H1 (cell line): ENCODE data around the gene RBM15. TPM values are rescaled to one million over a fixed set of nuclear protein-coding genes. Genes with fewer than 3 reads are reported as not detected.

Experiments
- CTCF ChIA-PET: fragments of 300-600 bp; sonication (Branson Sonifier 250); formaldehyde crosslinking; loops from one replicate; lab custom pipeline; 2021; ENCODE audit not compliant: partially characterized antibody; lab: Charles Lee
- POLR2A ChIA-PET: fragments of 300-600 bp; sonication (Branson Sonifier 250); formaldehyde crosslinking; loops from one replicate; lab custom pipeline; 2021; ENCODE audit warnings: inconsistent platforms; ENCODE audit not compliant: partially characterized antibody; lab: Charles Lee
- DNase-seq, 2 experiments: peaks; one replicate each; pipeline versions ENCODE4 v3.0.0 to v3.0.0-alpha.2; 2010 to 2022; ENCODE audit warnings: low spot score in 2 of 2, low read depth in 1 of 2, mixed read lengths in 1 of 2
- FAIRE-seq: peaks from 2 replicates; lab custom pipeline; 2011; peaks lifted over from hg19 to GRCh38; lab: Jason Lieb, UNC
- H2AFZ ChIP-seq: 2 replicates; pipeline ENCODE4 v1.8.1; 2012; ENCODE audit warnings: low read length, inconsistent platforms
- H2AK5ac ChIP-seq: 2 replicates; pipeline ENCODE4 v1.6.1; 2013; ENCODE audit warnings: low read depth, low read length
- H2BK120ac ChIP-seq: replicated peaks from 2 replicates; pipeline ENCODE3; 2013; ENCODE audit warnings: low read depth, low read length, inconsistent platforms
- H2BK12ac ChIP-seq: 2 replicates; pipeline ENCODE4 v1.6.1; 2013; ENCODE audit warnings: low read depth, low read length
- H2BK15ac ChIP-seq: 2 replicates; pipeline ENCODE4 v1.6.1; 2013; ENCODE audit warnings: low read length
- H2BK20ac ChIP-seq: 2 replicates; pipeline ENCODE4 v1.6.1; 2013; ENCODE audit warnings: low read length
- H2BK5ac ChIP-seq: 2 replicates; pipeline ENCODE4 v1.6.1; 2013; ENCODE audit warnings: low read depth, low read length
- H3K14ac ChIP-seq: 2 replicates; pipeline ENCODE4 v1.6.1; 2013; ENCODE audit warnings: inconsistent platforms; ENCODE audit not compliant: insufficient read length
- H3K18ac ChIP-seq: 2 replicates; pipeline ENCODE4 v1.6.1; 2013; ENCODE audit warnings: low read length; ENCODE audit errors: extremely low read depth
- H3K23ac ChIP-seq: 2 replicates; pipeline ENCODE4 v1.6.1; 2013; ENCODE audit warnings: inconsistent platforms; ENCODE audit not compliant: insufficient read length
- H3K23me2 ChIP-seq: 2 replicates; pipeline ENCODE4 v1.6.1; 2013; ENCODE audit warnings: low read depth, low read length
- H3K27ac ChIP-seq: 2 replicates; pipeline ENCODE4 v1.6.1; 2011; ENCODE audit warnings: low read depth, low read length, inconsistent platforms
- H3K27me3 ChIP-seq, 4 experiments: replicated peaks in 1 of 4; 1 replicate in 1 of 4; 2 replicates in 3 of 4; pipeline versions ENCODE4 v1.6.1 to v1.8.1; 2011 to 2013; ENCODE audit warnings: low read length in 3 of 4, mild to moderate bottlenecking in 3 of 4, inconsistent platforms in 2 of 4, mixed read lengths in 2 of 4, moderate library complexity in 1 of 4; ENCODE audit not compliant: control insufficient read depth in 3 of 4, insufficient read depth in 3 of 4; ENCODE audit errors: extremely low read depth in 1 of 4
- H3K36me3 ChIP-seq, 4 experiments: 2 replicates each; pipeline versions ENCODE4 v1.6.1 to v1.8.1; 2011 to 2013; ENCODE audit warnings: mild to moderate bottlenecking in 4 of 4, low read length in 3 of 4, moderate library complexity in 2 of 4, control low read depth in 1 of 4, inconsistent platforms in 1 of 4; ENCODE audit not compliant: insufficient read depth in 4 of 4, control insufficient read depth in 2 of 4
- H3K4ac ChIP-seq: replicated peaks from 2 replicates; pipeline ENCODE3; 2013; ENCODE audit warnings: low read length, low read depth, mixed read lengths, inconsistent platforms; ENCODE audit not compliant: insufficient read length
- H3K4me1 ChIP-seq, 4 experiments: replicated peaks in 1 of 4; 1 replicate in 1 of 4; 2 replicates in 3 of 4; pipeline versions ENCODE4 v1.6.1 to v1.8.1; 2011 to 2013; ENCODE audit warnings: low read length in 3 of 4, inconsistent platforms in 2 of 4, mixed read lengths in 1 of 4; ENCODE audit not compliant: insufficient read depth in 4 of 4, control insufficient read depth in 3 of 4
- H3K4me2 ChIP-seq, 2 experiments: 2 replicates each; pipeline versions ENCODE4 v1.6.1 to v1.8.1; 2011 to 2013; ENCODE audit warnings: low read depth in 2 of 2, low read length in 2 of 2, control low read depth in 1 of 2, inconsistent platforms in 1 of 2, mild to moderate bottlenecking in 1 of 2; ENCODE audit not compliant: insufficient read depth in 1 of 2
- H3K4me3 ChIP-seq, 4 experiments: fragments of 200-600, 300-600 bp in 1 of 4; sonication (generic), shearing (Covaris generic), sonication (Bioruptor Twin) in 1 of 4; 2 replicates each; pipeline versions ENCODE4 v1.5.1 to v1.8.1; 2011 to 2016; ENCODE audit warnings: low read length in 4 of 4, low read depth in 3 of 4, control low read depth in 2 of 4, inconsistent platforms in 2 of 4, mild to moderate bottlenecking in 2 of 4, mixed read lengths in 1 of 4, moderate library complexity in 1 of 4; ENCODE audit not compliant: insufficient read depth in 2 of 4; ENCODE audit errors: extremely low read depth in 1 of 4
- H3K56ac ChIP-seq: replicated peaks from 2 replicates; pipeline ENCODE3; 2013; ENCODE audit warnings: low read depth, mild to moderate bottlenecking, mixed read lengths, low read length, inconsistent platforms; ENCODE audit not compliant: insufficient read length
- H3K79me1 ChIP-seq: 2 replicates; pipeline ENCODE4 v1.6.1; 2013; ENCODE audit warnings: low read depth, low read length, control low read depth
- H3K79me2 ChIP-seq, 2 experiments: 2 replicates each; pipeline versions ENCODE4 v1.6.1 to v1.8.1; 2012 to 2013; ENCODE audit warnings: low read length in 2 of 2, mild to moderate bottlenecking in 2 of 2, inconsistent platforms in 1 of 2; ENCODE audit not compliant: insufficient read depth in 2 of 2, control insufficient read depth in 1 of 2
- H3K9ac ChIP-seq, 4 experiments: replicated peaks in 1 of 4; 1 replicate in 1 of 4; 2 replicates in 3 of 4; pipeline versions ENCODE4 v1.6.1 to v1.8.1; 2011 to 2013; ENCODE audit warnings: low read depth in 3 of 4, low read length in 3 of 4, control low read depth in 2 of 4, mild to moderate bottlenecking in 2 of 4, moderate library complexity in 2 of 4, inconsistent platforms in 1 of 4; ENCODE audit errors: extremely low read depth in 1 of 4
- H3K9me3 ChIP-seq, 2 experiments: 2 replicates each; pipeline versions ENCODE4 v1.6.1 to v1.8.1; 2012 to 2013; ENCODE audit warnings: mild to moderate bottlenecking in 2 of 2, moderate library complexity in 2 of 2, control low read depth in 1 of 2, inconsistent platforms in 1 of 2, low read depth in 1 of 2, low read length in 1 of 2, mixed read lengths in 1 of 2; ENCODE audit not compliant: insufficient read depth in 2 of 2
- H4K20me1 ChIP-seq, 2 experiments: replicated peaks in 1 of 2; 2 replicates each; pipeline versions ENCODE3 to v1.8.1; 2011 to 2013; ENCODE audit warnings: inconsistent platforms in 2 of 2, low read length in 2 of 2, mild to moderate bottlenecking in 1 of 2; ENCODE audit not compliant: insufficient read depth in 2 of 2, control insufficient read depth in 1 of 2
- H4K5ac ChIP-seq: 2 replicates; pipeline ENCODE4 v1.6.1; 2013; ENCODE audit warnings: low read length, low read depth, mixed read lengths, inconsistent platforms; ENCODE audit not compliant: insufficient read length
- H4K8ac ChIP-seq: 2 replicates; pipeline ENCODE4 v1.8.0; 2013; ENCODE audit warnings: mild to moderate bottlenecking, moderate library complexity, low read length, inconsistent platforms; ENCODE audit not compliant: insufficient read depth; ENCODE audit errors: extremely low read depth
- H4K91ac ChIP-seq: replicated peaks from 2 replicates; pipeline ENCODE3; 2013; ENCODE audit warnings: low read length, mixed read lengths, inconsistent platforms; ENCODE audit not compliant: insufficient read length
- CBX5 ChIP-seq: fragments of 300-800, 300-1000 bp; sonication (generic); IDR thresholded peaks from 2 replicates; pipeline ENCODE4 v1.7.1; 2016; ENCODE audit warnings: antibody characterized with exemption, low read length, low read depth
- CEBPB ChIP-seq: IDR thresholded peaks from 2 replicates; pipeline ENCODE4 v1.6.1; 2012; ENCODE audit warnings: low read depth, low read length
- JUND ChIP-seq: IDR thresholded peaks from 2 replicates; pipeline ENCODE4 v1.6.1; 2011; ENCODE audit warnings: mild to moderate bottlenecking, improper control_type of control experiment, low read length
- KDM1A ChIP-seq: fragments of 200-600, 300-600 bp; sonication (generic); IDR thresholded peaks from 2 replicates; pipeline ENCODE4 v1.7.1; 2016; ENCODE audit warnings: mild to moderate bottlenecking, low read length, borderline replicate concordance
- NRF1 ChIP-seq: IDR thresholded peaks from 2 replicates; pipeline ENCODE4 v1.6.1; 2011; ENCODE audit warnings: mild to moderate bottlenecking, low read depth, low read length, improper control_type of control experiment
- SIX5 ChIP-seq: IDR thresholded peaks from 2 replicates; pipeline ENCODE4 v1.6.1; 2011; ENCODE audit warnings: mild to moderate bottlenecking, low read depth, low read length
- SP1 ChIP-seq: IDR thresholded peaks from 2 replicates; pipeline ENCODE4 v1.6.1; 2011; ENCODE audit warnings: low read depth, low read length
- ZNF274 ChIP-seq: IDR thresholded peaks from 2 replicates; pipeline ENCODE4 v1.7.0; 2012; ENCODE audit warnings: low read length, borderline replicate concordance; ENCODE audit errors: extremely low read depth
- WGBS, 2 experiments: shearing (Covaris generic) in 1 of 2; methylation state at CpG; one replicate each; pipeline versions ENCODE4 v1.1.6 to v1.1.7; 2013 to 2015; ENCODE audit warnings: low lambda C conversion rate in 2 of 2, mixed read lengths in 2 of 2, inconsistent platforms in 1 of 2, low coverage in 1 of 2, missing lambda C conversion rate in 1 of 2; ENCODE audit not compliant: insufficient replicate concordance in 2 of 2, insufficient coverage in 1 of 2, insufficient read length in 1 of 2; ENCODE audit errors: extremely low coverage in 1 of 2, missing lambda C conversion rate in 1 of 2; 5-methylcytosine and 5-hydroxymethylcytosine counted together
- polyA plus RNA-seq, 7 experiments: library from polyadenylated mRNA; depleted of rRNA in 3 of 7; stranded (reverse) in 5 of 7; unstranded in 2 of 7; fragments of >200 nt in 5 of 7; fragments of 200-250 nt in 2 of 7; gene quantifications; 1 replicate in 5 of 7; 2 replicates in 1 of 7; 4 replicates in 1 of 7; pipeline versions ENCODE4 v1.2.1 to v1.2.3, GENCODE V29; 2011 to 2013; ENCODE audit warnings: missing spikeins in 2 of 7, mixed read lengths in 2 of 7
- total RNA-seq: library from RNA; stranded (reverse); fragmentation: NEBNext Ultra II Directional; extraction: Animal tissue kit (Norgen Biotek cat#: 25700); gene quantifications from 2 replicates; pipeline ENCODE4 v1.2.1, GENCODE V29; 2021

Gene RBM15
- total and polyA plus RNA-seq, 2 of the 8 experiments (the other 6 are each of a cell fraction or from before 2014, with no cell fraction given) = 13.5 to 44.9 TPM

DNA sequence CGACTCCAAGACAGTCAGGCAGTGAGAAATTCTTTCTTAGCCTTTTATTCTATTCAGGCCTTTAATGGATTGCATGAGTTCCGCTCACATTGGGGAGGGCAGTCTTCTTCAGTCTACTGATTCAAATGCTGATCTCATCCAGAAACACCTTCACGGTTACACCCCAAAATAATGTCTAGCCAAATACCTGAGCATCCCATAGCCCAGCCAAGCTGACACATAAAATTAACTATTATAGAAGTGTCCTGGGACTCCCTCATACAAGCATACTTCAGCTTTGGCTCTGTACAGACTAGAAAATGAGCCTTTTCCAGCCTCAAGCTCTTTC, 55.3 kb downstream of the RBM15 start:
- Histone ChIP-seq H4K91ac (no peak overlapping the region), H2BK5ac (no peak overlapping the region), H2BK12ac (no peak overlapping the region), H3K4me3 (no peak overlapping the region), H3K27ac (no peak overlapping the region), H2AK5ac (no peak overlapping the region), H4K5ac (no peak overlapping the region), H3K4ac (no peak overlapping the region), H2BK15ac (no peak overlapping the region), H3K9me3 (peaks cover 0 to 8% of the 10 kb centered on the region in 2 experiments; a peak in 1 of 4 replicates), H3K36me3 (peaks cover 0 to 9% (median 0%) of the 10 kb centered on the region in 4 experiments; a peak in 2 of 8 replicates), H3K18ac (no peak overlapping the region), H2AFZ (no peak overlapping the region), H3K79me1 (no peaks in the 10 kb centered on the region), H3K79me2 (no peaks in the 10 kb centered on the region), H4K20me1 (no peaks in the 10 kb centered on the region), H2BK20ac (no peak overlapping the region), H3K14ac (no peak overlapping the region), H4K8ac (no peak overlapping the region), H3K4me1 (peaks cover 0 to 6% (median 4%) of the 10 kb centered on the region in 4 experiments; a peak in 3 of 7 replicates), H2BK120ac (no peak overlapping the region), H3K9ac (no peak overlapping the region), H3K4me2 (no peak overlapping the region), H3K23me2 (no peaks in the 10 kb centered on the region), H3K23ac (no peak overlapping the region), H3K56ac (no peak overlapping the region), H3K27me3 (no peaks in the 10 kb centered on the region)
- no peak for FAIRE-seq
- TF ChIP-seq JUND (no peak), CEBPB (no peak), NRF1 (no peak), SP1 (no peak), CBX5 (no peak), SIX5 (no peak), KDM1A (no peak), ZNF274 (no peak)
- no peak for DNase-seq
- CTCF ChIA-PET = interaction anchor here (0.6 to 1.8 kb wide), 5 partner anchors 61 to 197 kb away, joined by 3 to 7 read pairs (median 3); no protein-coding TSS in a partner anchor
- WGBS, 2 experiments = 93% methylated on average over 3 of the region's 3 CpGs; no CpG with 5 or more reads in 1 of the 2 experiments
- POLR2A ChIA-PET = interaction anchor here (1.0 kb wide), 1 partner anchor 16 kb away, joined by 3 read pairs; no protein-coding TSS in a partner anchor
